Measurements from ENCODE around the gene DBNDD1.

- TF ChIP-seq EZH2phosphoT487 (IDR thresholded peaks at IDR 0.05; ENCODE audit: insufficient read depth, low read depth) (no peak), EZH2 (IDR thresholded peaks at IDR 0.05; ENCODE audit: insufficient read depth, poor library complexity, severe bottlenecking) (no peak)
Measured at GRCh38 chr16:90046971-90047713, 27.9 kb upstream of the DBNDD1 start.
